ENCODE results near the gene SLC38A6.

DNA sequence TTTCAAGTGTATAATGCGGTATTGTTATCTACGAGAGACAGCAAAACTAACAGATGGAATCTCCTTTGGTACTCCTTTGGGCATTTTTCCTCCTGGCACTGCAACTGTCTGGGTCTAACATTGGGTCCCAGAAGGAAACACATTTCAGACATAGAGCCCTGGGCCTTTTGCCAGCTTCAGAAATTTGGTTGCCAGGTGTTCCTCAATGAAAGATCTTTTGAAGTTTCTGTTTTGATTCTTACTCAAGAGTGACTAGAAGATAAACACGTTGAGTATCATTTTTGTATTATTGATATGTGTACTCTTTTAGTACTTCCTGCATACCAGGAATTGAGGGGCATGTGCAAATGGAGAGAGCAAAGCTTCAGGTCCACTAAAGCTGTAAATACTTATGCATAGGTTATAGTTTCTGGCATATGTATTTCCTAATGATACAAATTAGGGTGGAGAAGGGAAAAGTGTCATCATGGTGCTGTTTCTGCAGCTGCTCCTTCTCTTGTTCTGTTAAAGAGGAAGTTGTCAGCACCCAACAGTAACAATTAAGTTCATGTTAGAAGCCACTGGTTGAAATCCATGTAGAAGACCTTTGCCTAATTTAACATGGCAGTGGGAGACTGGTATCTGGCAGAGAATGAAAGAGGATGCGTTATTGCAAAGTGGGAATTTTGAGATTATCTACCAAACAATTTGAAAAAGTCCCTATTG lies 53.5 kb downstream of the SLC38A6 start:
- TF ChIP-seq TOX (CRISPR knock-in tag; IDR thresholded peaks at IDR 0.05; ENCODE audit: borderline replicate concordance) (no peak), TCF4 (CRISPR knock-in tag; IDR thresholded peaks at IDR 0.05; ENCODE audit: borderline replicate concordance) (no peak), RARB (CRISPR knock-in tag; IDR thresholded peaks at IDR 0.05) (no peak), ZFP30 (CRISPR knock-in tag; IDR thresholded peaks at IDR 0.05) (no peak)
- TF ChIP-seq, protein P1, sequence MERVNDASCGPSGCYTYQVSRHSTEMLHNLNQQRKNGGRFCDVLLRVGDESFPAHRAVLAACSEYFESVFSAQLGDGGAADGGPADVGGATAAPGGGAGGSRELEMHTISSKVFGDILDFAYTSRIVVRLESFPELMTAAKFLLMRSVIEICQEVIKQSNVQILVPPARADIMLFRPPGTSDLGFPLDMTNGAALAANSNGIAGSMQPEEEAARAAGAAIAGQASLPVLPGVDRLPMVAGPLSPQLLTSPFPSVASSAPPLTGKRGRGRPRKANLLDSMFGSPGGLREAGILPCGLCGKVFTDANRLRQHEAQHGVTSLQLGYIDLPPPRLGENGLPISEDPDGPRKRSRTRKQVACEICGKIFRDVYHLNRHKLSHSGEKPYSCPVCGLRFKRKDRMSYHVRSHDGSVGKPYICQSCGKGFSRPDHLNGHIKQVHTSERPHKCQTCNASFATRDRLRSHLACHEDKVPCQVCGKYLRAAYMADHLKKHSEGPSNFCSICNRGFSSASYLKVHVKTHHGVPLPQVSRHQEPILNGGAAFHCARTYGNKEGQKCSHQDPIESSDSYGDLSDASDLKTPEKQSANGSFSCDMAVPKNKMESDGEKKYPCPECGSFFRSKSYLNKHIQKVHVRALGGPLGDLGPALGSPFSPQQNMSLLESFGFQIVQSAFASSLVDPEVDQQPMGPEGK (CRISPR knock-in tag; IDR thresholded peaks at IDR 0.05; ENCODE audit: borderline replicate concordance): no peak

Measured in SK-N-SH treated with all-trans-retinoic acid at 6 μM for 48 hours (cell line).